ENCODE results near the gene YOD1.
A peak's percentile ranks its signal among the peaks of the same experiment; 100 is the strongest.

Gene YOD1

GRCh38 chr1:207071426-207071825, 20.4 kb upstream of the YOD1 start:
- Histone ChIP-seq H3K36me3 (ENCODE audit: insufficient read depth, low read length) (no peaks in the 10 kb centered on the region), H3K9me3 (ENCODE audit: insufficient read depth, low read length, severe bottlenecking) (no peaks in the 10 kb centered on the region), H2AFZ (ENCODE audit: low read depth, low read length) (no peak overlapping the region), H3K4me1 (ENCODE audit: insufficient read depth, low read length) (0 out of 2 replicates have a peak, but pooled peaks cover 4% of the 10 kb centered on the region), H3K4me2 (ENCODE audit: insufficient read depth, low read length) (no peak overlapping the region), H3K27me3 (ENCODE audit: insufficient read depth, low read length, poor library complexity) (peaks cover 6% of the 10 kb centered on the region), H3K79me2 (ENCODE audit: insufficient read depth, low read length) (no peaks in the 10 kb centered on the region), H4K20me1 (ENCODE audit: insufficient read depth, low read length) (no peaks in the 10 kb centered on the region), H3K9ac (ENCODE audit: low read depth, low read length) (no peak overlapping the region), H3K4me3 (ENCODE audit: low read depth in 1 of 2, low read length in 2 of 2) (no peak overlapping the region), H3K27ac (ENCODE audit: low read length) (no peak overlapping the region)
- DNase-seq = peak; percentile 20
- ATAC-seq (ENCODE audit: insufficient read depth, low read depth) = peak; percentile 51; the same call in 2 of the 3 replicates
- TF ChIP-seq EZH2 (IDR thresholded peaks at IDR 0.05; ENCODE audit: borderline replicate concordance, low read depth, low read length, severe bottlenecking) = no peak
- TF ChIP-seq, protein P1, sequence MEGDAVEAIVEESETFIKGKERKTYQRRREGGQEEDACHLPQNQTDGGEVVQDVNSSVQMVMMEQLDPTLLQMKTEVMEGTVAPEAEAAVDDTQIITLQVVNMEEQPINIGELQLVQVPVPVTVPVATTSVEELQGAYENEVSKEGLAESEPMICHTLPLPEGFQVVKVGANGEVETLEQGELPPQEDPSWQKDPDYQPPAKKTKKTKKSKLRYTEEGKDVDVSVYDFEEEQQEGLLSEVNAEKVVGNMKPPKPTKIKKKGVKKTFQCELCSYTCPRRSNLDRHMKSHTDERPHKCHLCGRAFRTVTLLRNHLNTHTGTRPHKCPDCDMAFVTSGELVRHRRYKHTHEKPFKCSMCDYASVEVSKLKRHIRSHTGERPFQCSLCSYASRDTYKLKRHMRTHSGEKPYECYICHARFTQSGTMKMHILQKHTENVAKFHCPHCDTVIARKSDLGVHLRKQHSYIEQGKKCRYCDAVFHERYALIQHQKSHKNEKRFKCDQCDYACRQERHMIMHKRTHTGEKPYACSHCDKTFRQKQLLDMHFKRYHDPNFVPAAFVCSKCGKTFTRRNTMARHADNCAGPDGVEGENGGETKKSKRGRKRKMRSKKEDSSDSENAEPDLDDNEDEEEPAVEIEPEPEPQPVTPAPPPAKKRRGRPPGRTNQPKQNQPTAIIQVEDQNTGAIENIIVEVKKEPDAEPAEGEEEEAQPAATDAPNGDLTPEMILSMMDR (IDR thresholded peaks at IDR 0.05; ENCODE audit: borderline replicate concordance, extremely low read depth, low read length, poor library complexity, severe bottlenecking) = no peak

GRCh38 chr1:207070811-207071210, 19.8 kb upstream of the YOD1 start:
- no peak overlapping the region for H3K4me2 ChIP-seq (ENCODE audit: insufficient read depth, low read length)
- H2AFZ ChIP-seq (ENCODE audit: low read depth, low read length) = no peak overlapping the region
- DNase-seq (no peak), ATAC-seq (ENCODE audit: insufficient read depth, low read depth) (peak; percentile 44; the same call in 2 of the 3 replicates)
- H3K4me3 ChIP-seq (ENCODE audit: low read depth in 1 of 2, low read length in 2 of 2) = no peak overlapping the region
- TF ChIP-seq, protein P1 (IDR thresholded peaks at IDR 0.05; ENCODE audit: borderline replicate concordance, extremely low read depth, low read length, poor library complexity, severe bottlenecking) = no peak
- TF ChIP-seq EZH2 (IDR thresholded peaks at IDR 0.05; ENCODE audit: borderline replicate concordance, low read depth, low read length, severe bottlenecking) = no peak
- no peaks in the 10 kb centered on the region for H3K36me3 ChIP-seq (ENCODE audit: insufficient read depth, low read length)
- no peaks in the 10 kb centered on the region for H3K79me2 ChIP-seq (ENCODE audit: insufficient read depth, low read length)
- H3K27me3 ChIP-seq (ENCODE audit: insufficient read depth, low read length, poor library complexity) = peaks cover 6% of the 10 kb centered on the region
- H4K20me1 ChIP-seq (ENCODE audit: insufficient read depth, low read length) = no peaks in the 10 kb centered on the region
- 0 out of 2 replicates have a peak, but pooled peaks cover 4% of the 10 kb centered on the region for H3K4me1 ChIP-seq (ENCODE audit: insufficient read depth, low read length)
- no peak overlapping the region for H3K27ac ChIP-seq (ENCODE audit: low read length)
- no peaks in the 10 kb centered on the region for H3K9me3 ChIP-seq (ENCODE audit: insufficient read depth, low read length, severe bottlenecking)
- H3K9ac ChIP-seq (ENCODE audit: low read depth, low read length) = no peak overlapping the region

GRCh38 chr1:207069858-207070506, 19.0 kb upstream of the YOD1 start:
- DNase-seq (no peak), ATAC-seq (ENCODE audit: insufficient read depth, low read depth) (no peak)
- no peak overlapping the region for H3K27ac ChIP-seq (ENCODE audit: low read length)
- H3K4me2 ChIP-seq (ENCODE audit: insufficient read depth, low read length) = no peak overlapping the region
- H3K9me3 ChIP-seq (ENCODE audit: insufficient read depth, low read length, severe bottlenecking) = no peaks in the 10 kb centered on the region
- no peaks in the 10 kb centered on the region for H3K36me3 ChIP-seq (ENCODE audit: insufficient read depth, low read length)
- H2AFZ ChIP-seq (ENCODE audit: low read depth, low read length) = no peak overlapping the region
- TF ChIP-seq, protein P1 (IDR thresholded peaks at IDR 0.05; ENCODE audit: borderline replicate concordance, extremely low read depth, low read length, poor library complexity, severe bottlenecking) = no peak
- TF ChIP-seq EZH2 (IDR thresholded peaks at IDR 0.05; ENCODE audit: borderline replicate concordance, low read depth, low read length, severe bottlenecking) = no peak
- 0 out of 2 replicates have a peak, but pooled peaks cover 4% of the 10 kb centered on the region for H3K4me1 ChIP-seq (ENCODE audit: insufficient read depth, low read length)
- no peaks in the 10 kb centered on the region for H4K20me1 ChIP-seq (ENCODE audit: insufficient read depth, low read length)
- no peak overlapping the region for H3K4me3 ChIP-seq (ENCODE audit: low read depth in 1 of 2, low read length in 2 of 2)
- H3K9ac ChIP-seq (ENCODE audit: low read depth, low read length) = no peak overlapping the region
- peaks cover 6% of the 10 kb centered on the region for H3K27me3 ChIP-seq (ENCODE audit: insufficient read depth, low read length, poor library complexity)
- H3K79me2 ChIP-seq (ENCODE audit: insufficient read depth, low read length) = no peaks in the 10 kb centered on the region
